BJ (cell line): ENCODE data around the gene HIPK3. TPM values are rescaled to one million over a fixed set of nuclear protein-coding genes. Genes with fewer than 3 reads are reported as not detected.

ENCODE experiments used
- CTCF ChIA-PET: fragments of 350-600 bp; formaldehyde crosslinking; extraction: SDS; loops from one replicate; lab custom pipeline; 2021; ENCODE audit warnings: antibody characterized with exemption, inconsistent platforms; lab: Yijun Ruan, JAX
- POLR2A ChIA-PET: fragments of 300-600 bp; sonication (Branson Sonifier 250); formaldehyde crosslinking; extraction: SDS; loops from one replicate; lab custom pipeline; 2021; ENCODE audit warnings: antibody characterized with exemption; lab: Charles Lee
- DNase-seq: peaks from one replicate; pipeline ENCODE4 v3.0.0-alpha.2; 2011; ENCODE audit warnings: low read depth
- H3K27me3 ChIP-seq: 2 replicates; pipeline ENCODE4 v1.6.0; 2011; ENCODE audit warnings: low read length; ENCODE audit not compliant: control insufficient read depth, insufficient read depth
- H3K36me3 ChIP-seq: 2 replicates; pipeline ENCODE4 v1.5.1; 2011; ENCODE audit warnings: low read length; ENCODE audit not compliant: control insufficient read depth, insufficient read depth
- H3K4me3 ChIP-seq: 2 replicates; pipeline ENCODE4 v1.5.1; 2011; ENCODE audit warnings: low read depth, mild to moderate bottlenecking, control low read depth, low read length
- polyA plus RNA-seq: library from polyadenylated mRNA; depleted of rRNA; stranded (reverse); fragments of >200 nt; gene quantifications from 2 replicates; pipeline ENCODE4 v1.2.3, GENCODE V29; 2011
- TF ChIP-seq, protein P1 (sequence below): IDR thresholded peaks from 2 replicates; pipeline ENCODE4 v1.5.1; 2011; ENCODE audit warnings: low read depth, mild to moderate bottlenecking, control low read depth, inconsistent platforms, low read length, moderate library complexity; ENCODE audit not compliant: insufficient read depth

The HIPK3 gene
- polyA plus RNA-seq, 1 experiment, result 18.9 TPM

- Histone ChIP-seq H3K27me3 (no peaks in the 10 kb centered on the region), H3K4me3 (peak overlapping the region; percentile 58), H3K36me3 (no peaks in the 10 kb centered on the region)
- no peak for DNase-seq
- POLR2A ChIA-PET, result interaction anchor here (0.6 kb wide), 1 partner anchor 236 kb away, joined by 5 read pairs; no protein-coding TSS in a partner anchor
- CTCF ChIA-PET, result interaction anchor here (0.7 to 2.2 kb wide), 5 partner anchors 8 to 313 kb away, joined by 3 to 7 read pairs (median 4); no protein-coding TSS in a partner anchor
- TF ChIP-seq, protein P1, sequence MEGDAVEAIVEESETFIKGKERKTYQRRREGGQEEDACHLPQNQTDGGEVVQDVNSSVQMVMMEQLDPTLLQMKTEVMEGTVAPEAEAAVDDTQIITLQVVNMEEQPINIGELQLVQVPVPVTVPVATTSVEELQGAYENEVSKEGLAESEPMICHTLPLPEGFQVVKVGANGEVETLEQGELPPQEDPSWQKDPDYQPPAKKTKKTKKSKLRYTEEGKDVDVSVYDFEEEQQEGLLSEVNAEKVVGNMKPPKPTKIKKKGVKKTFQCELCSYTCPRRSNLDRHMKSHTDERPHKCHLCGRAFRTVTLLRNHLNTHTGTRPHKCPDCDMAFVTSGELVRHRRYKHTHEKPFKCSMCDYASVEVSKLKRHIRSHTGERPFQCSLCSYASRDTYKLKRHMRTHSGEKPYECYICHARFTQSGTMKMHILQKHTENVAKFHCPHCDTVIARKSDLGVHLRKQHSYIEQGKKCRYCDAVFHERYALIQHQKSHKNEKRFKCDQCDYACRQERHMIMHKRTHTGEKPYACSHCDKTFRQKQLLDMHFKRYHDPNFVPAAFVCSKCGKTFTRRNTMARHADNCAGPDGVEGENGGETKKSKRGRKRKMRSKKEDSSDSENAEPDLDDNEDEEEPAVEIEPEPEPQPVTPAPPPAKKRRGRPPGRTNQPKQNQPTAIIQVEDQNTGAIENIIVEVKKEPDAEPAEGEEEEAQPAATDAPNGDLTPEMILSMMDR, result no peak
Measured at GRCh38 chr11:33375236-33375635, 118.1 kb downstream of the HIPK3 start.

DNA sequence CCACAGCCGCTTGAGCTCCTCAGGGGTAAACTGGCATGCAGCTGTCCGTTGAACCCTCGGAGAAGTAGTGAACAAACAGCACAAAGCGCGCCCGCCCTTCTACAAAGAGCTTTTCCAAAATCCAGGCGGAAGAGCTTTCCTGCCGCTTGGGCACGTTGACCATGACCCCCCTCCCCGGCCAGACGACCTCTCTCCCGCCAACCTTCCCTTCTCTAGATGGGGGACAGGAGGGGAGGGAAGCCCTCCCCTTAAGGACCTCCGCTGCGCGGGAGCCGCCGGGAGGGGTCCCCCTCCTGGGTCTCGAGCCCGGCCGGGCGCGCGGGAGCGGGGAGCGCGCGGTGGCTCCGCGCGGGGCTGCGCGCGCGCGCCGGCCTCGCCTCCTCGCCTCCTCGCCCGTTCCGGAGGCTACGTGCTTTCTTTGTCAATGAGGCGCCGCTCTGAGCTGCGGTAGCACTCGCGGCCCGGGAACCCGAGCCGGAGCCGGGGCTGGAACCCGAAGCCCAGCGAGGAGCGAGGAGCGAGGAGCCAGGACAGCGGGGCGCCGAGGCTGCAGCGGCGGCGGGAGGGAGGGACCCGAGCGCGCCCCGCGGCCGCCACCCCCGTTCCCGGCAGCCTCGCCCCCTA is 118.6 kb downstream of the HIPK3 start, which contains the start of gene KIAA1549L:
KIAA1549L (plus strand) TSS at position 421 of the 624 bp plus-strand sequence.
- Histone ChIP-seq H3K36me3 (no peaks in the 10 kb centered on the region), H3K4me3 (peak within 1 kb of the TSS; percentile 58), H3K27me3 (no peaks in the 10 kb centered on the region)
- ChIA-PET CTCF (interaction anchor here (0.7 to 2.2 kb wide), 5 partner anchors 8 to 313 kb away, joined by 3 to 7 read pairs (median 4); no protein-coding TSS in a partner anchor), POLR2A (no interaction called here)
- DNase-seq, result no peak
- TF ChIP-seq, protein P1, result no peak

DNA sequence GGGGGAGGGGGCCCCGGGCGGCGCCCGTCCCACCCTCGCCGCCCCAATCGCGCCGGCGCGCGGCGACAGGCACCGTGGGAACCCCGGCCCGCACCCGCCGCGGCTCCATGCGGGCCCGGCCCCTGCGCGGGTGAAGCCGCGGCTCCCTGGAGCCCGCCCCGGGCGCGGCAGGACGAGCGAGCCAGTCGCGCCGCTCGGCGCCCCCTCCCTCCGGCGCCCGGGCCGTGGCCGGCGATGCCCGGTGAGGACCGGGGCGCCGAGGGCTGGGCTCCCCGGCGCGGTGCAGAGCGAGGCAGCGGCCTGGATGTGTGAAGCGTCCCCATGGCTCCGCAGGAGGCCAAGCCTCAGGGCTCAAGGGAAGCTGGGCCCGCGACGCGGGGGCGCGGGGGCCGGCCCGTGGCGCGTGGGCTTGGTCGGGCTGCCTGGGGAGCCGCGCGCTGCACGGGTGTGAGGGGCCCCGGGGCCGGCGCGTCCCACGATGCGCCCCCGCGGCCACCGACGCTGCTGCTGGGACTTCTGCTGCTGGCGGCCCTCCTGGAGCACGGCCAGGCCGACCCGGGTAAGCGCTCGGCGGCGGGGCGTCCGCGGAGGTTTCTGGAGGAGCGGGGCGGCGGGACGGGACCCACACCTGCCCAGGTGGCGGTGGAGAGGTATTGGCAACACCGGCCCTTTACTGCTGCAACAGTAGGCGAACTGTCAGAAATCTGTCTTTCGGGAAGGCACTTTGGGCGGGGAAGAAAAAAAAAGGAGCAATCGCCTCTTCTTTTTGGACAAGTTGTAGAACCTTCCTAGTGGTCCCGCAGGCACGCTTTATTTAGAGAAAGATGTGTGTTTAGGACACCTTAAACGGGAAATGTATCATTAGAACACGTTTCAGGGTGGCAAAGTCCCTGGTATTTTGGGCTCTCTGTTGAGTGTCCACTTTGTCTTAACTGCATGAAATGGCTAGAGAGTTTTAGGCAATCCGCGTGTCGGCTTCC is 119.4 kb downstream of the HIPK3 start:
- TF ChIP-seq, protein P1, result no peak
- Histone ChIP-seq H3K27me3 (no peaks in the 10 kb centered on the region), H3K36me3 (no peaks in the 10 kb centered on the region), H3K4me3 (peak overlapping the region; percentile 58)
- CTCF ChIA-PET, result interaction anchor here (1.1 to 2.2 kb wide), 2 partner anchors 14 to 308 kb away, joined by 3 to 4 read pairs; no protein-coding TSS in a partner anchor
- POLR2A ChIA-PET, result no interaction called here
- no peak for DNase-seq

DNA sequence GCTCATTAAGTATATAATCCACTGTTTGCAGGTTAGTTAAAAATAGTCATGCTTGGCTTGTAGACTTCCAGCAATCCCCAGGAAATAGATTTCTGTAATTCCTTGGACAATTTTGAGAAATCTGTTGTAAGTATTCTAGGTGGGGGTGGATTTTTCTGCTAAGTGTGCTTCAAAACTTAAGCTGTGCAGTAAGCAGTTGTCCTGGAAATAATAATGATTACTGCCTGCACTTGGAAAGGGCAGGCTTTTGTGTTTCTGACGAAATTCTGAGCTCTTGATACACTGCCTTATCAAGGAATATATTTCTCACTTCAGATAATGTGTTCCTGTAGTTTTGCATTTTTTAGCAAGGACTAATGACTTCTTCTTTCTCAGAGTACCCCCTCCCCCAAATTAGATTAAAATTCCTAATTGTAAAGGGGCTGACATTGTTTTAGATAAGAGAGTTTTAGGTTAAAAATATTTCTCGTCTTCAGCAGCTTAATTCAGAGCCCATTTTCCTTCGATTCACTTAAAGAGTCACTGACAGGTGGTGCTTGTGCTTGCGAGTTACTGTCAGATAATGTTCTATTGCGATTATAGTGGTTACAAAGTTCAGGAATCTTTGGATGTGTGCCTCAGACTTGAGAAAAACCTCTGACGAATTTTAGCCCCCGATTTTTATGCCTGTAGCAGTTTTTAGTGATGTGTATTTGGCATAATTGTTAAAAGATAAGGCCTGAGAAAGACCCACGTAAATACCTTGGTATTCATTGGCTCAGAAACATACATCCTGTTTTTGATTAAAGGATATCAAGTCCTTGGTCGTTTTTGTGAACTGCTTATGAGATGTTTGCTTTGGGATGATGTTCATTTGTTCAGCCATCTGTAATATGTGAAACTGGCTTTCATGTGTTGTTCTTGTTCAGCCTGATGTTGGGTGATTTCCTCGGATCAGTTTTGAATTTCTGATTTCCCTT is 120.5 kb downstream of the HIPK3 start:
- H3K4me3 ChIP-seq, result peak overlapping the region; percentile 58
- POLR2A ChIA-PET, result no interaction called here
- no peak for DNase-seq
- H3K27me3 ChIP-seq, result no peaks in the 10 kb centered on the region
- H3K36me3 ChIP-seq, result no peaks in the 10 kb centered on the region
- TF ChIP-seq, protein P1, result no peak
- CTCF ChIA-PET, result interaction anchor here (1.1 kb wide), 1 partner anchor 307 kb away, joined by 3 read pairs; no protein-coding TSS in a partner anchor
